SJCRH30 (cell line): ENCODE data around the gene OR10P1. TPM values are rescaled to one million over a fixed set of nuclear protein-coding genes. Genes with fewer than 3 reads are reported as not detected.

Experiments
- DNase-seq, 2 experiments: peaks; one replicate each; pipeline ENCODE4 v3.0.0-alpha.2; 2015 to 2020
- H3K27ac ChIP-seq: fragments of 250-450 bp; sonication (Bioruptor Pico); 2 replicates; pipeline ENCODE4 v1.5.1; 2020; ENCODE audit warnings: mild to moderate bottlenecking, moderate library complexity
- H3K27me3 ChIP-seq: fragments of 250-450 bp; sonication (Bioruptor Pico); 2 replicates; pipeline ENCODE4 v1.5.1; 2020; ENCODE audit warnings: mild to moderate bottlenecking, moderate library complexity
- H3K36me3 ChIP-seq: fragments of 250-450 bp; sonication (Bioruptor Pico); 2 replicates; pipeline ENCODE4 v1.5.1; 2020; ENCODE audit warnings: mild to moderate bottlenecking, moderate library complexity
- H3K4me1 ChIP-seq: fragments of 250-450 bp; sonication (Bioruptor Pico); 2 replicates; pipeline ENCODE4 v1.5.1; 2020; ENCODE audit warnings: mild to moderate bottlenecking, moderate library complexity
- H3K4me3 ChIP-seq: fragments of 250-450 bp; sonication (Bioruptor Pico); 2 replicates; pipeline ENCODE4 v1.5.1; 2020; ENCODE audit warnings: mild to moderate bottlenecking, moderate library complexity
- H3K9me3 ChIP-seq: fragments of 250-450 bp; sonication (Bioruptor Pico); replicated peaks from 2 replicates; pipeline ENCODE4 v1.5.1; 2020; ENCODE audit warnings: mild to moderate bottlenecking, moderate library complexity
- total RNA-seq: library from RNA; depleted of rRNA; stranded (reverse); fragments of >200 nt; shearing (Covaris generic); gene quantifications from 2 replicates; pipeline ENCODE4 v1.2.3, GENCODE V29; 2014; rRNA removed

Gene OR10P1
- total RNA-seq, 1 experiment from 2014 or later = not detected

- H3K4me1 ChIP-seq = peaks cover 7% of the 10 kb centered on the region; the same call in 1 of the 2 replicates
- H3K36me3 ChIP-seq = no peaks in the 10 kb centered on the region
- no peaks in the 10 kb centered on the region for H3K27me3 ChIP-seq
- no peaks in the 10 kb centered on the region for H3K9me3 ChIP-seq
- no peak overlapping the region for H3K4me3 ChIP-seq
- no peak overlapping the region for H3K27ac ChIP-seq
- DNase-seq = no peak
These were observed 49.0 kb downstream of the OR10P1 start for GRCh38 chr12:55685671-55686070.

GRCh38 chr12:55686366-55687010 is 49.8 kb downstream of the OR10P1 start:
- DNase-seq = no peak
- H3K4me1 ChIP-seq = peaks cover 7% of the 10 kb centered on the region; the same call in 1 of the 2 replicates
- H3K9me3 ChIP-seq = no peaks in the 10 kb centered on the region
- H3K27ac ChIP-seq = no peak overlapping the region
- no peak overlapping the region for H3K4me3 ChIP-seq
- H3K36me3 ChIP-seq = no peaks in the 10 kb centered on the region; the same call in 1 of the 2 replicates
- H3K27me3 ChIP-seq = no peaks in the 10 kb centered on the region; the same call in 1 of the 2 replicates

Other genes with a start within 250 kb of the OR10P1 start
- gene OR6C65, start 236.4 kb upstream of the OR10P1 start, total RNA-seq = not detected in 2 replicates
- gene OR6C76, start 210.6 kb upstream of the OR10P1 start, total RNA-seq = not detected in 2 replicates
- not detected in 2 replicates for gene OR6C2, start 192.8 kb upstream of the OR10P1 start, total RNA-seq
- gene OR6C70, start 166.8 kb upstream of the OR10P1 start, total RNA-seq = not detected in 2 replicates
- gene OR6C68, start 144.5 kb upstream of the OR10P1 start, total RNA-seq = not detected in 2 replicates
- not detected in 2 replicates for gene OR6C4, start 87.3 kb upstream of the OR10P1 start, total RNA-seq
- not detected in 2 replicates for gene OR2AP1, start 64.4 kb upstream of the OR10P1 start, total RNA-seq
- 21.8 and 27.1 TPM in 2 replicates for gene ITGA7, start 71.0 kb downstream of the OR10P1 start, total RNA-seq
- 66.7 and 76.2 TPM in 2 replicates for gene BLOC1S1, start 79.2 kb downstream of the OR10P1 start, total RNA-seq
- gene RDH5, start 83.5 kb downstream of the OR10P1 start, total RNA-seq = 2.0 and 2.5 TPM in 2 replicates
- gene CD63, start 92.1 kb downstream of the OR10P1 start, total RNA-seq = 598 and 676 TPM in 2 replicates
- gene GDF11, start 106.2 kb downstream of the OR10P1 start, total RNA-seq = 9.1 and 10.5 TPM in 2 replicates
- gene SARNP, start 180.8 kb downstream of the OR10P1 start, total RNA-seq = 109 and 132 TPM in 2 replicates
- gene ORMDL2, start 181.1 kb downstream of the OR10P1 start, total RNA-seq = 25.4 and 27.6 TPM in 2 replicates
- 33.3 TPM in 2 replicates for gene DNAJC14, start 192.7 kb downstream of the OR10P1 start, total RNA-seq
- 0.91 and 1.0 TPM in 2 replicates for gene MMP19, start 206.0 kb downstream of the OR10P1 start, total RNA-seq